H9 (cell line): ENCODE measurements around the gene OR52E8. TPM values are rescaled to one million over a fixed set of nuclear protein-coding genes. Genes with fewer than 3 reads are reported as not detected.

Experiments
- DNase-seq: peaks from one replicate; pipeline ENCODE4 v3.0.0-alpha.2; 2017
- H2AFZ ChIP-seq: one replicate; pipeline ENCODE4 v1.6.1; 2013; ENCODE audit warnings: mild to moderate bottlenecking, low read length, control low read depth, moderate library complexity
- H2AK5ac ChIP-seq: 2 replicates; pipeline ENCODE4 v1.6.1; 2013; ENCODE audit warnings: low read length, control low read depth, mixed read lengths; ENCODE audit not compliant: insufficient read length
- H2BK120ac ChIP-seq: one replicate; pipeline ENCODE4 v1.6.1; 2013; ENCODE audit warnings: low read depth, mild to moderate bottlenecking, low read length, control low read depth, inconsistent platforms; ENCODE audit not compliant: poor library complexity, severe bottlenecking
- H2BK12ac ChIP-seq: 2 replicates; pipeline ENCODE4 v1.6.1; 2013; ENCODE audit warnings: low read length, control low read depth, mixed read lengths, low read depth; ENCODE audit not compliant: insufficient read length
- H2BK15ac ChIP-seq: 2 replicates; pipeline ENCODE4 v1.6.1; 2013; ENCODE audit warnings: low read depth, low read length, control low read depth
- H2BK20ac ChIP-seq: one replicate; pipeline ENCODE4 v1.6.1; 2013; ENCODE audit warnings: low read depth, mild to moderate bottlenecking, low read length, control low read depth, inconsistent platforms; ENCODE audit not compliant: poor library complexity, severe bottlenecking
- H2BK5ac ChIP-seq: 2 replicates; pipeline ENCODE4 v1.6.1; 2013; ENCODE audit warnings: low read length, control low read depth, mixed read lengths; ENCODE audit not compliant: insufficient read length
- H3K14ac ChIP-seq: 2 replicates; pipeline ENCODE4 v1.6.1; 2013; ENCODE audit warnings: low read length, control low read depth; ENCODE audit not compliant: insufficient read depth
- H3K18ac ChIP-seq: 2 replicates; pipeline ENCODE4 v1.6.1; 2013; ENCODE audit warnings: low read depth, mild to moderate bottlenecking, mixed read lengths, low read length, control low read depth; ENCODE audit not compliant: insufficient read length
- H3K23ac ChIP-seq: 2 replicates; pipeline ENCODE4 v1.6.1; 2013; ENCODE audit warnings: low read length, control low read depth, mixed read lengths, low read depth; ENCODE audit not compliant: insufficient read length
- H3K23me2 ChIP-seq: 2 replicates; pipeline ENCODE4 v1.6.1; 2013; ENCODE audit warnings: low read depth, mild to moderate bottlenecking, mixed read lengths, low read length, control low read depth; ENCODE audit not compliant: insufficient read length, poor library complexity, severe bottlenecking
- H3K27ac ChIP-seq: 2 replicates; pipeline ENCODE4 v1.5.1; 2013; ENCODE audit warnings: low read length, control low read depth, mixed read lengths, low read depth; ENCODE audit not compliant: insufficient read length
- H3K27me3 ChIP-seq: 2 replicates; pipeline ENCODE4 v1.6.1; 2013; ENCODE audit warnings: low read length, control low read depth, inconsistent platforms; ENCODE audit not compliant: insufficient read depth
- H3K4ac ChIP-seq: 2 replicates; pipeline ENCODE4 v1.6.1; 2013; ENCODE audit warnings: low read depth, mild to moderate bottlenecking, control low read depth, inconsistent platforms, low read length, moderate library complexity
- H3K4me1 ChIP-seq: 2 replicates; pipeline ENCODE4 v1.6.1; 2013; ENCODE audit warnings: low read length, control low read depth, inconsistent platforms; ENCODE audit not compliant: insufficient read depth
- H3K4me2 ChIP-seq: 2 replicates; pipeline ENCODE4 v1.6.1; 2013; ENCODE audit warnings: low read length, control low read depth, mixed read lengths; ENCODE audit not compliant: insufficient read length, insufficient read depth
- H3K56ac ChIP-seq: 2 replicates; pipeline ENCODE4 v1.6.1; 2013; ENCODE audit warnings: low read depth, mild to moderate bottlenecking, mixed read lengths, low read length, control low read depth; ENCODE audit not compliant: insufficient read length
- H3K79me1 ChIP-seq: 2 replicates; pipeline ENCODE4 v1.6.1; 2013; ENCODE audit warnings: low read depth, mild to moderate bottlenecking, moderate library complexity, low read length, control low read depth, inconsistent platforms; ENCODE audit not compliant: insufficient read depth, poor library complexity, severe bottlenecking
- H3K79me2 ChIP-seq: 2 replicates; pipeline ENCODE4 v1.6.1; 2013; ENCODE audit warnings: low read length, control low read depth, inconsistent platforms; ENCODE audit not compliant: insufficient read depth
- H3K9ac ChIP-seq: 2 replicates; pipeline ENCODE4 v1.6.1; 2013; ENCODE audit warnings: low read length, control low read depth, mixed read lengths; ENCODE audit not compliant: insufficient read length; ENCODE audit errors: extremely low read depth
- H3K9me3 ChIP-seq: one replicate; pipeline ENCODE4 v1.6.1; 2013; ENCODE audit warnings: low read depth, low read length, inconsistent platforms; ENCODE audit not compliant: control insufficient read depth
- H3T11ph ChIP-seq: one replicate; pipeline ENCODE4 v1.6.1; 2013; ENCODE audit warnings: mild to moderate bottlenecking, low read length, control low read depth, inconsistent platforms
- H4K20me1 ChIP-seq: one replicate; pipeline ENCODE4 v1.6.1; 2013; ENCODE audit not compliant: control insufficient read depth, insufficient read length, insufficient read depth
- H4K5ac ChIP-seq: 2 replicates; pipeline ENCODE4 v1.6.1; 2013; ENCODE audit warnings: low read depth, mild to moderate bottlenecking, mixed read lengths, low read length, control low read depth; ENCODE audit not compliant: insufficient read length
- H4K8ac ChIP-seq: replicated peaks from 2 replicates; pipeline ENCODE4 v1.6.1; 2013; ENCODE audit warnings: low read length, control low read depth, mixed read lengths, low read depth; ENCODE audit not compliant: insufficient read length
- H4K91ac ChIP-seq: 2 replicates; pipeline ENCODE4 v1.6.1; 2013; ENCODE audit warnings: low read depth, mild to moderate bottlenecking, moderate library complexity, mixed read lengths, low read length, control low read depth; ENCODE audit not compliant: insufficient read length
- H3K27ac Mint-ChIP-seq, 3 experiments: 2 replicates in 2 of 3; 3 replicates in 1 of 3; pipeline ENCODE4 v1.8.0; 2020 to 2021; ENCODE audit warnings: mixed read lengths in 3 of 3, mild to moderate bottlenecking in 1 of 3, moderate library complexity in 1 of 3
- H3K27me3 Mint-ChIP-seq: 2 replicates; pipeline ENCODE4 v1.8.0; 2021; ENCODE audit warnings: low read depth, mild to moderate bottlenecking, moderate library complexity, mixed read lengths
- H3K36me3 Mint-ChIP-seq, 3 experiments: 2 replicates in 2 of 3; 3 replicates in 1 of 3; pipeline ENCODE4 v1.8.0; 2020 to 2021; ENCODE audit warnings: low read depth in 3 of 3, mixed read lengths in 3 of 3; ENCODE audit not compliant: insufficient read depth in 1 of 3
- H3K4me1 Mint-ChIP-seq, 2 experiments: 2 replicates each; pipeline ENCODE4 v1.8.0; 2020; ENCODE audit warnings: mixed read lengths in 2 of 2
- H3K4me3 Mint-ChIP-seq, 2 experiments: 2 replicates in 1 of 2; 3 replicates in 1 of 2; pipeline ENCODE4 v1.8.0; 2020 to 2021; ENCODE audit warnings: mild to moderate bottlenecking in 2 of 2, mixed read lengths in 2 of 2, moderate library complexity in 1 of 2
- H3K9me3 Mint-ChIP-seq, 2 experiments: 2 replicates in 1 of 2; 3 replicates in 1 of 2; pipeline ENCODE4 v1.8.0; 2020; ENCODE audit warnings: mild to moderate bottlenecking in 2 of 2, mixed read lengths in 2 of 2, moderate library complexity in 1 of 2
- CTCF ChIP-seq: fragments of 200-600 bp; sonication (generic); conservative IDR thresholded peaks from 3 replicates; pipeline ENCODE4 v1.8.0; 2021; ENCODE audit warnings: antibody characterized with exemption, mild to moderate bottlenecking
- WGBS: extraction: QIAGEN DNeasy Blood & Tissue Kit; methylation state at CpG from one replicate; pipeline ENCODE4 v1.1.7; 2013; ENCODE audit warnings: missing lambda C conversion rate, low lambda C conversion rate, mixed read lengths; ENCODE audit not compliant: insufficient read length; ENCODE audit errors: extremely low coverage; 5-methylcytosine and 5-hydroxymethylcytosine counted together
- total RNA-seq: library from RNA; stranded (reverse); gene quantifications from 2 replicates; pipeline ENCODE4 v1.2.1, GENCODE V29; 2021

OR52E8 gene
- total RNA-seq, 1 experiment from 2014 or later = not detected

- Histone ChIP-seq H2AK5ac (no peak overlapping the region), H3T11ph (no peak overlapping the region), H3K9me3 (no peaks in the 10 kb centered on the region), H4K5ac (no peak overlapping the region), H2BK15ac (no peak overlapping the region), H3K18ac (no peak overlapping the region), H4K20me1 (no peaks in the 10 kb centered on the region), H2BK5ac (no peak overlapping the region), H3K79me1 (no peaks in the 10 kb centered on the region), H4K91ac (no peak overlapping the region), H3K4ac (no peak overlapping the region), H2AFZ (no peak overlapping the region), H2BK20ac (no peak overlapping the region), H3K4me1 (no peaks in the 10 kb centered on the region), H3K4me2 (no peak overlapping the region), H3K79me2 (no peaks in the 10 kb centered on the region), H3K14ac (no peak overlapping the region), H3K27me3 (no peaks in the 10 kb centered on the region), H3K9ac (no peak overlapping the region), H2BK120ac (no peak overlapping the region), H3K27ac (no peak overlapping the region), H3K23ac (no peak overlapping the region), H2BK12ac (no peak overlapping the region), H3K23me2 (no peaks in the 10 kb centered on the region), H4K8ac (no peak overlapping the region), H3K56ac (no peak overlapping the region)
- H3K4me1 Mint-ChIP-seq = peaks cover 5 to 8% of the 10 kb centered on the region in 2 experiments
- H3K27ac Mint-ChIP-seq = no peak overlapping the region
- no CpG with 5 or more reads among the region's 1 CpG for WGBS
- H3K36me3 Mint-ChIP-seq = no peaks in the 10 kb centered on the region
- no peaks in the 10 kb centered on the region for H3K27me3 Mint-ChIP-seq
- H3K9me3 Mint-ChIP-seq = no peaks in the 10 kb centered on the region
- no peak for DNase-seq
- no peak for TF ChIP-seq CTCF
- H3K4me3 Mint-ChIP-seq = no peak overlapping the region
Observed at GRCh38 chr11:5818245-5818886, 39.1 kb downstream of the OR52E8 start.
